GM23248 (cell line): ENCODE results near the gene ALX3. TPM values are rescaled to one million over a fixed set of nuclear protein-coding genes. Genes with fewer than 3 reads are reported as not detected.
A peak's percentile ranks its signal among the peaks of the same experiment; 100 is the strongest.

ENCODE experiments used
- DNase-seq: peaks from one replicate; pipeline ENCODE4 v3.0.0-alpha.2; 2015
- H2AFZ ChIP-seq: fragments of 200-600 bp; sonication (generic); 2 replicates; pipeline ENCODE4 v1.6.1; 2016; ENCODE audit warnings: antibody characterized with exemption
- H3F3A ChIP-seq: fragments of 200-600 bp; sonication (generic); 2 replicates; pipeline ENCODE4 v1.6.1; 2016; ENCODE audit warnings: mild to moderate bottlenecking, antibody characterized with exemption, mixed run types; ENCODE audit not compliant: insufficient read depth
- H3K27ac ChIP-seq: fragments of 200-600 bp; sonication (generic); 2 replicates; pipeline ENCODE4 v1.5.1; 2016; ENCODE audit warnings: mild to moderate bottlenecking
- H3K27me3 ChIP-seq: fragments of 200-600 bp; sonication (generic); replicated peaks from 2 replicates; pipeline ENCODE4 v1.6.1; 2016; ENCODE audit warnings: mild to moderate bottlenecking; ENCODE audit not compliant: insufficient read depth
- H3K36me3 ChIP-seq: fragments of 200-600 bp; sonication (generic); 2 replicates; pipeline ENCODE4 v1.6.1; 2016; ENCODE audit warnings: low read depth, mild to moderate bottlenecking
- H3K4me1 ChIP-seq: fragments of 200-600 bp; sonication (generic); 2 replicates; pipeline ENCODE4 v1.6.1; 2016; ENCODE audit warnings: mild to moderate bottlenecking; ENCODE audit not compliant: insufficient read depth
- H3K4me2 ChIP-seq: fragments of 200-600 bp; sonication (generic); one replicate; pipeline ENCODE4 v1.6.1; 2016; ENCODE audit warnings: mild to moderate bottlenecking; ENCODE audit not compliant: unreplicated experiment
- H3K4me3 ChIP-seq: fragments of 200-600 bp; sonication (generic); 2 replicates; pipeline ENCODE4 v1.5.1; 2016; ENCODE audit warnings: mild to moderate bottlenecking
- H3K79me2 ChIP-seq: fragments of 200-600 bp; sonication (generic); 2 replicates; pipeline ENCODE4 v1.6.1; 2016; ENCODE audit warnings: mild to moderate bottlenecking; ENCODE audit not compliant: insufficient read depth
- H3K9ac ChIP-seq: fragments of 200-600 bp; sonication (generic); 2 replicates; pipeline ENCODE4 v1.6.1; 2016; ENCODE audit warnings: mild to moderate bottlenecking
- H3K9me2 ChIP-seq: fragments of 200-600 bp; sonication (generic); 2 replicates; pipeline ENCODE4 v1.6.1; 2016; ENCODE audit warnings: mixed run types, mild to moderate bottlenecking, moderate library complexity; ENCODE audit not compliant: insufficient read depth
- H3K9me3 ChIP-seq: fragments of 200-600 bp; sonication (generic); one replicate; pipeline ENCODE4 v1.6.1; 2017; ENCODE audit warnings: low read depth
- H4K20me1 ChIP-seq: fragments of 200-600 bp; sonication (generic); 2 replicates; pipeline ENCODE4 v1.6.0; 2016; ENCODE audit not compliant: insufficient read depth
- EZH2 ChIP-seq: fragments of 200-600 bp; sonication (generic); IDR thresholded peaks from 2 replicates; pipeline ENCODE4 v1.6.1; 2018; ENCODE audit warnings: antibody characterized with exemption, mild to moderate bottlenecking; ENCODE audit not compliant: insufficient read depth, poor library complexity, severe bottlenecking
- EZH2phosphoT487 ChIP-seq: fragments of 200-600 bp; sonication (generic); IDR thresholded peaks from 2 replicates; pipeline ENCODE4 v1.6.1; 2018; ENCODE audit warnings: antibody characterized with exemption, moderate library complexity, mild to moderate bottlenecking, low read depth; ENCODE audit not compliant: insufficient read depth
- WGBS, 2 experiments: methylation state at CpG; one replicate each; pipeline ENCODE4 v1.1.6; 2015 to 2017; ENCODE audit warnings: low lambda C conversion rate in 2 of 2, low coverage in 1 of 2; ENCODE audit errors: missing lambda C conversion rate in 2 of 2; 5-methylcytosine and 5-hydroxymethylcytosine counted together
- in situ Hi-C: fragments of 300-500 bp; cut with MboI; formaldehyde crosslinking; loops from 2 replicates; pipeline ENCODE4 v1.15.0; 2020
- polyA plus RNA-seq: library from polyadenylated mRNA; unstranded; fragments of >200 nt; fragmentation: Nextera tagmentation; extraction: Ambion mirVana; gene quantifications from 2 replicates; pipeline ENCODE4 v1.2.1, GENCODE V29; 2016
- total RNA-seq: library from RNA; depleted of rRNA; stranded (reverse); fragments of >200 nt; shearing (Covaris generic); gene quantifications from 2 replicates; pipeline ENCODE4 v1.2.3, GENCODE V29; 2014; rRNA removed

The ALX3 gene
- total and polyA plus RNA-seq, 2 experiments from 2014 or later, result not detected

- no peaks in the 10 kb centered on the region for H3K9me3 ChIP-seq
- H3K27ac ChIP-seq, result no peak overlapping the region
- no peaks in the 10 kb centered on the region for H3K27me3 ChIP-seq
- no peak overlapping the region for H2AFZ ChIP-seq
- H3K79me2 ChIP-seq, result peaks cover 57% of the 10 kb centered on the region
- peak; percentile 71 for DNase-seq
- no peak overlapping the region for H3K9ac ChIP-seq
- in situ Hi-C loops, result no loop called here
- WGBS, 2 experiments, result 77 to 80% methylated on average over 2 of the region's 2 CpGs
- H3K9me2 ChIP-seq, result no peaks in the 10 kb centered on the region
- peaks cover 11% of the 10 kb centered on the region; the same call in 1 of the 2 replicates for H3F3A ChIP-seq
- no peak overlapping the region for H3K4me3 ChIP-seq
- no peak overlapping the region for H3K4me2 ChIP-seq
- TF ChIP-seq EZH2phosphoT487 (no peak), EZH2 (no peak)
- H4K20me1 ChIP-seq, result no peaks in the 10 kb centered on the region
- H3K36me3 ChIP-seq, result peaks cover 71% of the 10 kb centered on the region
- no peaks in the 10 kb centered on the region for H3K4me1 ChIP-seq
Observed at GRCh38 chr1:110011527-110012041, 58.9 kb downstream of the ALX3 start.

Other genes with a start within 250 kb of the ALX3 start
- gene CSF1, start 159.8 kb downstream of the ALX3 start, total RNA-seq, result 60.0 and 87.0 TPM in 2 replicates
- 65.3 and 67.9 TPM in 2 replicates for gene CSF1, start 159.8 kb downstream of the ALX3 start, polyA plus RNA-seq
- 47.6 and 49.3 TPM in 2 replicates for gene AHCYL1, start 85.9 kb downstream of the ALX3 start, total RNA-seq
- gene AHCYL1, start 85.9 kb downstream of the ALX3 start, polyA plus RNA-seq, result 71.0 and 72.6 TPM in 2 replicates
- gene STRIP1, start 36.0 kb downstream of the ALX3 start, total RNA-seq, result 41.9 and 49.9 TPM in 2 replicates
- 21.3 and 24.4 TPM in 2 replicates for gene STRIP1, start 36.0 kb downstream of the ALX3 start, polyA plus RNA-seq
- not detected in 2 replicates for gene UBL4B, start 41.8 kb upstream of the ALX3 start, total RNA-seq
- gene UBL4B, start 41.8 kb upstream of the ALX3 start, polyA plus RNA-seq, result not detected in 2 replicates
- gene SLC6A17, start 79.8 kb upstream of the ALX3 start, total RNA-seq, result 0.76 and 2.4 TPM in 2 replicates
- 0.34 and 0.45 TPM in 2 replicates for gene SLC6A17, start 79.8 kb upstream of the ALX3 start, polyA plus RNA-seq
- gene KCNC4, start 139.6 kb upstream of the ALX3 start, total RNA-seq, result 12.1 and 29.3 TPM in 2 replicates
- 8.0 and 8.9 TPM in 2 replicates for gene KCNC4, start 139.6 kb upstream of the ALX3 start, polyA plus RNA-seq